HL-60/S4 treated with retinoic acid at 250 ng/mL for 4 days and 3 days (cell line): ENCODE results near the gene RALY.
"Not testable (repeated sequence)": the region's sequence is repeated elsewhere in the genome, so short reads cannot be mapped to it uniquely, and the experiment has no call there.

Experiments used
- in situ Hi-C: fragments of 300-500 bp; cut with MboI; formaldehyde crosslinking; loops from 2 replicates; pipeline ENCODE4 v1.7.0; 2022; ENCODE audit warnings: low sequenced_read_pairs

The RALY gene

DNA sequence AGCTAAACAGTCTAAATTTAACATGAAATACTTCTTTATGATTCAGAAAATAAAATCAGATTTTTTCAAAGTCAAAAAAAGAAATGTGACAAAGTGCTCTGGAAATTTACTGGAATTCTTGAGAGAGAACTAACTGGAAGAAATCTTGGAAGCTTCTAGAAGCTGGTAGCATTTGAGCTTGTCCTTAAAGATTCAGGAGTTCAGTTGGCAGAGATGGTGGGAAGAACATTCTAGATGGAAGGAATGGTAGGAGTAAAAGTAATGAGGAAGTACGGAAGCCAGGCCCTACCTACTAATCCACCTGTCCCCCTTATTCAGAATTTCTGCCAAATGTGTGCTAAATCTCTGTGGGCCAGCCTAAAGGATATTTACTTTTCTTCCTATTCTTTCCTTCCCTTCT, 21.2 kb downstream of the RALY start:
- in situ Hi-C loops = no loop called here

DNA sequence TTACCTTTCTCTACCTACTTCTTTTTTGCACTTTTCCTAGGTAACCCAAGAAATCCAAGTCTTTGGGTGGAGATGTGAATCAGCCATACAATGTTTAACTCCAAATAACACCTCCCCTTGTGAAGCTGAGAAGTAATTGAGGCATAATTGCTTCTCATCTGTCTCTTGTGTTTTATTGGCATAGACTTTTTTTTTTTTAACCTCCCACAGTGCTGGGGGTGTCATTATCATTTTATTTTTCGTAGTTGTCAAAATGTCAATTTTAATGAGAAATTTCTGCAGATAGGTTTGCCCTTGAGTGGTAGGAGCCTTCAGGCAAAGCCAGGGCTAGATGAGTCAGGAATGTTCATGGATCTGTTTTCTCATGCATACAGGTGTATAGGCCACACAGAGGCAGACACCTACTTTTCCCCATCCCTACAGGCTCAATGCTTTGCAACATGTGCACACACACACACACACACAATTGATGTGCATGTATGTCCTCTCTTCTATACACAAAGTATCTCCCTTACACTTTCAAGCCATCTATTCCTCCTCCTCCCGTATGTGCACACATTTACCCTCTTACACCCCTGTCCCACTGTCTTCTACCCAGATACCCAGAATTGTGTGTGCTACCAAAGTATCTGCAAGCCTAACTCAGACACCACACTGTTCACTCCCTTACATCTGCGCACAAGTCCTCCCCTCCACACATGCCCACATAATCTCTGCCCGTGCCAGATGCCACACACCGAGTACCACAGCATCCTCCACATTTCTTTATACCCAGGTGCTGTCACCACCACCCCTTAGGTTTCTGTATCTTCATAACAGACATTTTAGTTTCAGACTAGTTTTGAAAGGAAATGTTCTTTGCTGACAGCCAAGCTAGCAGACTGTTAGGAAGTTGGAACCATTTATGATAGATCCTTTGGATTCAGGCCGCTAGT, 22.0 kb downstream of the RALY start:
- in situ Hi-C loops = no loop called here

DNA sequence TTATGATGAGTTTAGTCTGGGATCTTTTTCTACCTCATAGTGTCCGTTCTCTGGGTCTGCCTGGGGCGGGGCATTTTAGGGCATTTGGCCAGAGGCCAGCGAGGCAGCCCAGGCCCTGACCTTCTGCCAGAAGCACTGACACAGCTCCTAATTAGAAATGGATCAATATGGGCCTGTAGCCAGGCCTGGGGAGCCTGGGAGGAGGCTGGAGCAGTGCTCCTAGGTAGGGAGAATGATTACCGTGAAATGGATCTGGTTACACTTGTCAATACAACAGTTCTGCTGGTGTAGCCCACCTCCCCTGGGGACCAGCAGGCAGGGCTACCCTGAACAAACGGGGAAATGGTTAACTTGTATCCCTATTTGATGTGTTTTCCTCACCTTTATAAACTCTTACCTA, 23.0 kb downstream of the RALY start:
- in situ Hi-C loops = no loop called here

DNA sequence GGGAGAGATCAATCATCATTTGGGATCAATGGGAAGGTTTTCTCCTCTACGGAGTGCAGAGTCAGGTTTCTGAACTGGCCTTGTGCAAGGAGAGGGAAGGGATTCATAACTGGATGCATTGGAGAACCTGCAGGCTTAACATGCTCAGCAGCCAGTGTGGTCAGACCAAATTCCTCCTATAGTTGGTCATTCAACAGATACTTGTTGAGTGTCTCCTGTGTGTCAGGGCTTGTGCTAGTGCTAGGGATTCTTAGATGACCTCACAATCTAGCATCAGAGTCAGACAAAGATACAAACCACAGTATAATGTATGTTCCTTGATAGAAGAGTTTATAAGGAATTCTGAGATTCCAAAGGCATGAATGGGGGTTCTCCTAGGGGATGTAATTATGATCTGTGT, 23.9 kb downstream of the RALY start:
- in situ Hi-C loops = no loop called here

DNA sequence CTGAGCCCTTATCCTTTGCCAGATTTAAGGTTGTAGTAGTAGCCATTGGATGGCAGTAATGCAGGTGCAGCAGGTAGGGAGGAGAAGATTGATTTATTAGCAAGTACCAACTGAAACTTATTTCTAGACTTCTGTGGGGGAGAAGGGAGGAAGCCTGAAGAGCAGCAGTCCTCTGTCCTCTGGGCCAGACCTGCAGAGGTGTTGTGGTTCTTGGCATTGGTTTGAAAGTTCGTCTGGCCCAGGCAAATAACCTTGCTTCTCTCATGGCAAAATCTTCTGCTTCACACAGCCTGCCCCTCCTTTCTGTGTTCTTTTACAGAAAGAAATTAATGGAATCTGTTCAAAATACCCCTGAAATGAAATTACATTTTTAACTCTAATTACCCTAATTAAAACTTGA, 24.5 kb downstream of the RALY start:
- in situ Hi-C loops = no loop called here

DNA sequence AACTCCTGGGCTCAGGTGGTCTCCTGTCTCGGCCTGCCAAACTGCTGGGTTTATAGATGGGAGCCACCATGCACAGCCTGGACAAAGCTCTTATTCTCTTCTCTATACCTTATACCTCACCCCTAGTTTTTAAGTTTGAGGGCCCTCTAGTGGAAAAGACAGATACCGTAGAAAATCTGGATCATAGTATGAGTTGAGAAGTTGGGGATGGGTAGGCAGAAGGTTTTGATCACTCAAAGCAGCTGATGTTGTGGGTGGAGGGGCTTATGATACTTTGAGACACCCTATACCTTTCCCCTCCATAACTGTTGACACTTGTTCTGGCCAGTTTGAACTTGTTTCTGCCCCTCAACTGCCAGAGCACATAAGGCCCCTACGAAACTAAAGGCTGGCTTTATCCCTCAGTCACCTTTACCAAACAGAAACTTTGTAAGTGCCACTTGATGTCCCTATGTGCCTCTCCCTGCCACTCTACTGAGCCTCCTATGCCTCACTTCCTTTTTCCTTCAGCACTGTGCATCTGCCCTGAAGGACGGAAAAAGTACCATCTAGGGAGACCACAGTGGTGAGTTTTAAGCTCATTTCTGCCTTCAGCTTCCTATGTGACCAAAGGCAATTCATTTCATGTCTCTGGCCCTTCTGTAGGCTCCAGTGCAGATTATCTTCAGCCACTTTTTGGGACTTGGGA, 28.6 kb downstream of the RALY start:
- in situ Hi-C loops = no loop called here

DNA sequence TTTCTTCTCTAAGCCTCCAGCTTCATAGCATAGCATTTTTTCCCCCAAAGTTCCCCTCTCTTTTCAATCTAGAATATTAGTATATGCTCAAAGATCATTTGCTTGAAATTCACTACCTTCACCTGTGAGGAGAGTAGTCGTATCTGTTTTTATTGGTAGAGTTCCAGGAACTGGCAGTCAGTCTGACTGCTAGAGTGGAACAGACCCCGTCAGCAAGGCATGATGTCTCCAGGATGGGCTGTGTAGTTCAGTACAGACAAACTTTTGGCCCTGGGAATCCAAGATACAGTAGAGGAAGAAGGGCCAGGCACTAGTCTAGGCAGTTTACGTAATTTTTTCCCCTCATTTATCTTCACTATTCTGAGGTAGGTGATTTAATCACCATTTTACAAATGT, 29.1 kb downstream of the RALY start:
- in situ Hi-C loops = no loop called here

DNA sequence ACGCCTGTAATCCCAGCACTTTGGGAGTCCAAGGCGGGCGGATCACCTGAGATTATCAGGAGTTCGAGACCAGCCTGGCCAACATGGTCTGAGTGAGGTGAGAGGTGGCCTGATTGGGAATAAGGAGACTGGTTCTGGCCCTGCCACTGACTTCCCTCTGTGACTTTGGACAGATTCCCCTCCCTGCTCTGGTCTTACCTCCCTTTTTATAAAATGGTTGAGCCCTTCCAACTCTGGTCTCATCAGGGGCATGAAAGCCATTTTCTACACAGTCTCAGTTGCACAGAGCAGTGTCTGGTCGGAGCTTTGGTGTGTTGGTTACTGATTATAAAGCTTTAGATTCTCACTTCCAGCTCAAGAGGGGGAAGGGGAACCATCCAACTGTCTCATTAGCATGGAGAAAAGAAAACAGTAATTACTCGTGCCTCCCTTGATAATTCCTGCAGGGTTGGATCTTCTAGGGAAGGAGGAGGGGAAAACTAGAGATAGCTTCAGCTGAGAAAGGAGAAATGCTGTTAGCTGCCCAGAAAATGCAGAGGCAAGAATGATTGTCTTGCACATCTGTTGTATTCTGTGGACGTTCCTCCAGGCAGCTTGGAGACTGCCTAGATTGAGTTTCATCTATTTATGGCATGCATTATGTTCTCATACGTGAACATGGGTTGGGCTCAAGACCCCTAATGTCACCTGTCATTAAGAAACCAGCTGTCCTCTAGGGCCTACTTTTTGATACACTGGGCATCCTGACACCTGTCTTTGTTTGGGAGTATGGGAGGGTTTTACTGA, 30.4 kb downstream of the RALY start:
- in situ Hi-C loops = no loop called here

DNA sequence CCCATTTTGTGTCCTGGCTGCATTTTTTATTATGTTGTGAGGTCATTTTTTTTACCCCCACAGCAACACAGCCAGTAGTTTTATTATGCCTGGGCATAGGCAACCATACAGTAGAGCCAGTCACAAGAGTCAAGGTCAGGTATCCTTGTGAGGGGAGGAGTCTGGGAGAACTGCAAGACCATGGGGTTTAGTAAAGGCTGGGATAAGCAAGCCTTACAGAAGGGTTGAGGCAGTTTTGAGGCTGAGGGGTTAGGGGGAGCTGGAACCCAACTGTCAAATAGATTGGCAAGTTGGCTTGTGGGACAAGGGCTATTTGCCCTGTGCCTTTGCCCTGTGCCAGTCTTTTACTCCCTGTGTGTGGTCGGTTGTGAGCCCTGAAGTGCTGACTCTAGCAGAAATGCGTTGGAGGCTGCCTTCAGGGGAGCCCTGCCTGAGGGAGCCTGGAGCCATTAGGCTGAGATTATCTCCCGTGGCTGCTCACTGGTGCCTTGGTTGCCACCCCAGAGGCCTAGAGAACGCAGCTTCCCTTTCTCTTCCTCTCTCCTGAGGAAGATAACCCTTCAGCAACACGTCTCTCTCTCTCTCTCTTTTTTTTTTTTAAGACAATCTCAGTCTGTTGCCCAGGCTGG, 31.1 kb downstream of the RALY start:
- in situ Hi-C loops = no loop called here

DNA sequence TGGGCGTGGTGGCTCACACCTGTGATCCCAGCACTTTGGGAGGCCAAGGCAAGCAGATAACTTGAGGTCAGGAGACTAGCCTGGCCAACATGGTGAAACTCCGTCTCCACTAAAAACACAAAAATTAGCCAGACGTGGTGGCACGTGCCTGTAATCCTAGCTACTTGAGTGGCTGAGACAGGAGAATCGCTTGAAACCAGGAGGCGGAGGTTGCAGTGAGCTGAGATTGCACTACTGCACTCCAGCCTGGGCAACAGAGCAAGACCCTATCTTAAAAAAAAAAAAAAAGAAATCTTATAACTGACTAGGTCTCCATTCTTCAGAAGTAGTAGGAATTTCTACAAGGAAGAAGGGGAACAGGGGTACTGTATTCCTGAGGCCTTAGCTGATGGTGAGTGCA, 34.3 kb downstream of the RALY start:
- in situ Hi-C loops = not testable (repeated sequence)

DNA sequence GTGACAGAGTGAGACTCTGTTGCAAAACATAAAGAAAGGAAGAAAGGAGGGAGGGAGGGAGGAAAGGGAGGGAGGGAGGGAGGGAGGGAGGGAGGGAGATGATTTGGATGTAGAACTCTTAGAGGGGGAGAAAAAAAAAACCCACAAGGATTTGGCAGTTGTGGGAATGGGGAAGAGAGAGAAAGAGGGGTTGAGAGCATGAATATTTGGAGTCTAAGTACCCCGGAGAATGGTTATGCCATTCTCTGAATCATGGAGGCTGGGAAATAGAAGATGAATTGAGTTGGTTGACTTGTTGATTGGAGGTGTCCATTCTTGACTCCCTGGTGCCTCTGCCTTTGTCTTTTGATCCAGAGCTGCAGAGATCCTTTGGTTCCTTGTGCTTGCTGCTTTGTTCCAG, 35.7 kb downstream of the RALY start:
- in situ Hi-C loops = no loop called here

DNA sequence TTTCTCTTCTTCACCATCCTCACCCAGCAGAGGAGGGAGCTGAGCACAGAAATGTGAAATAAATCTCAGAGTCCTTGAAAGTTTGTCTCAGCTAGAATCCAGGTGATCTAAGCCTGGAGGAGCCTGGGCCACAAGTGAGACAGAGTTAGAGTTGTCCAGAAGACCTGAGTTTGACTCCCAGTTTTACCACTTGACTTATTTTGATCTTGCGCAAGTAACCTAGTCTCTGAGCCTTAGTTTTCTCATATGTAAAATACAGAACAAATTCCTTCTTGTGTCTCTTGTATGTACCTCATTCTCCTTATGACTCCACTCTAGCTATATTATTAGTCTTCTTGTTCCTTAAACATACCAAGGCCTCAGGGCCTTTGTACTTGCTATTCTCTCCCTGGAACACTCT, 36.7 kb downstream of the RALY start:
- in situ Hi-C loops = no loop called here

DNA sequence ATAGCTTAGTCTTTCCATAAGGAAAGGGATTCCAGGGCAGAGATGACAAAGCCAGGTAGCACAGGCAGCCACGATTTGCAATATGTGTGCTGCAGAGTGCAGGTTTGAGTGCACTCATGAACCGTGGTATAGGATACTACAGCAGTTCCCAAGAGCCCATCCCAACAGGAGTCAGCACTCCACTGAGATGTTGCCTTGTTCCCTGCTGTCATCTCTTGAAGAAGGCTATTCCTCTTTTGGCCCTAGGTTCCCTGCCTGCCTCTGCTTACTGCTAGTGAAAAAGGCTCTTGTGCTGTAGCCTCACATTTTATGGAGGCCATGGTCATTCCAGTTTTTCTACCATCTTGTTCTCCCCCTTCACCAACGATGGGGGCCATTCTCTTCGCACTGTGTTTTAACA, 40.2 kb downstream of the RALY start:
- in situ Hi-C loops = no loop called here

DNA sequence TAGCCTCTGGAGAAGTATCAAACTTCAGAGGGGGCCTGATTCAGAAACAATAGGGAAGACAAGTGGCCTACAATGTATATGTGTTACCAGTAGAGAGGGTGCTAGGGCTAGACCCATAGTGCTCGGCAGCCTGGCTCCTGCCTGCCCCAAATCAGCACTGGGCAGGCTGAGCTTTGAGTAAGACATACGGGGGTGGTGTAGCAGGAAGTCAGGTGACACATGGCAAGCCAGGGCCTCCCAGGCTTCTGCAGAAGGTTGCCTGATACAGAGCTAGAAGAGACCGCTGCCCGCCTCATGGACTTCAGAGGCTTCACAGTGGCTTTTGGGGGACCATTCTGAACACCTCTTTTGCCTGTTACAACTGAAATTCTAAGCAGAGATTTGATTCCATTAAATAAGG, 43.4 kb downstream of the RALY start:
- in situ Hi-C loops = no loop called here

DNA sequence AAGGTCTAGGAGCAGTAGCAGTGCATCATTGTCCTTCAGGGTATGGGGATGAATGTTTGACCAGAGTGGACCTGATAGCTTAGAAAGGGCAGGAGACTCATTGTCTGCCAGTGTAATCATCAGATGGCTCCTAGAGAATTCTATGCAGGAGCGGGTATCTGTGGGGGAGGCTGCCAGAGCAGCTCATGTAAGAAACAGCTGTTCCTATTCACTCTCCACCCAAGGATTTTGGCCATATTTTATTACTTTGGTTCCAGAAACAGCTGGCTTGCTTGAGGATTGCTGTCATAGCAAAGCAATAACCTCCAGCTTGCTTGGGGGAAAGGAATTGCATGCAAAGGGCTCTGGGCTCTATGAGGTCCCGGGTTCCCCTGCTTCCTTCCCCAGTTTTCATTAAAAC, 44.1 kb downstream of the RALY start:
- in situ Hi-C loops = no loop called here

DNA sequence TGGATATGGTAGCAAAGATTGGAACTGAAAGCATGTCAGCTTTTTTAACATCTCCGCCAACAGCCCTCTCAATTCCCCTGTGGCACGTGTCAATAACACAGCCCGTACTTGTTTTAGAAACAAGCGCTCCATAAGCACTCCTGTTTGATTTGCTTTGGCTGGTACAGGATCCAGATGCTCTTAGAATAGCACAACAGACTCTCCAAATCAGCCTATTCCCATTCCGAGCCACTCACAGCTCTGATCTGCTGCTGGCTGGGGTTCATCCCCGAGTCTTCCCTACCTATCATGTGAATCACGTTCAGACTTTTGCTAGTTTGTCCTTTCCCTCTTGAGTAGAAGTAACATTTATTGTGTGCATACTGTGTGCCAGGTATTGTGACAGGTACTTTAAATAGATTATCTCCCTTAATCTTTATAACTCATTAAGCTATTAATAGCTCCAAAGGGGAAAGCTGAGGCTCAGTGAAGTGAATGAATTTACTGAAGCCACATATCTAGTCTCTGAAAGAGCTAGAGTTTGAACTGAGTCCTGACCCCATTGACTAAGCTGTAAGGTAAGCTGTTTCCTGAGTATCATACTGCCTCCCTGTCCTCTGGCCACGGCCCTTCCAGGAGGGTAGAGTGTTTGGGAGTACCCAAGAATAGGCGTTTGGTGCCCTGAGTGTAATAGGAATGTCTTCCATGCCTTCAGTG, 46.7 kb downstream of the RALY start:
- in situ Hi-C loops = no loop called here

DNA sequence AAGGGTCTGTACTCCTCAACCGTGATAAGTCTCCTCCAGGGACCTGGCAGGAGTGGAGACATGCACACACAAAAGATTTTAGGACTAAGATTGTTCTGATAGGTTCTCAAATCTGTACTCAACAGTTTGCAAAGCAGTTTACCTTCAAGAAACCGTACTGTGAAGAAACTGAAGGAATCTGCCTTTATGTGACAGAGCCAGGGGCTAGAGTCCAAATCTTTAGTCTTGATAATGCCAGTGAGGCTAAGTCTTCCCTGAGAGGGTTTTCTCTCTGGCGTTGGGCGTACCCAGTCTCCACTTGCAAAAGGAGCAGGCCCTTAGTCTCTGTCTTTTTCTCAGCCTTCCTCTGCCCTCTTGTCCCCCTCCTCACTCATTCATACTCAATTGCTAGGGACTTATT, 47.5 kb downstream of the RALY start:
- in situ Hi-C loops = no loop called here

DNA sequence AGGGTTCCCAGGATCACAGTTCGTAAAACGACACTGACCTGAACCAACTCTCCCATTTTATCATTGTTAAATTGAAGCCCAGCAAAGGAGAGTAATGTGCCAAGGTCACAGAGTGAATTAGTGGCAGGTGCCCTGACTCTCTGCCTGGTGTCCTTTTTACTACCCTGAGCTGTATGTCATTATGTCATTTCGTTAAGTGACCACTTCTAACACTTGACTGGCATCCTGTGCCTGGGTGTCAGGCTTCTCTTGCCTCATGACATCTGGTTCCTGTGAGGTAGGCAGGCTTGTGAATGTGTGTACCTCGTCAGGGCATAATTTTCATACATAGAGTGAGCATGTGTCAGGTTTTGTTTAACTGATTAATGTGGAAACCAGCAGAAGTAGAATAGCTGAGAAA, 48.6 kb downstream of the RALY start:
- in situ Hi-C loops = no loop called here

DNA sequence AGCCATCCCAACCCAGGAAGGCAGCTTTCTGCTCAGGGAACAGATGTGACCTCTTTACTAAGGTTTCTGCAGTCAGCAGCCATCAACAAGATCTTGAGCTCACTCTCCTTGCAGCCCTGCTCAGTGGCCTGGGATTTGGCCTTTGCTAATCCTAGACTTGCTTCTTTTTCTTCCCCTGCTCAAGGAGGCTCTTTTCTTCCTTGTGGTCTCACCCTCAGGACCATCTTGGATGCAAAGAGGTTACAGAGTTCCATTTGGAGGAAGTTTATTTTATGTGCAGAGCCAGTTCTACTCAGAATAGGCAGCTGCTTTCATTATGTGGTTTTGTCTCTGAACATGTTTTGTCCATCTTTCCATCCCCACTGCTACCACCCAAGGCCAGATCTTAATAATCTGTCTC, 49.3 kb downstream of the RALY start:
- in situ Hi-C loops = no loop called here

DNA sequence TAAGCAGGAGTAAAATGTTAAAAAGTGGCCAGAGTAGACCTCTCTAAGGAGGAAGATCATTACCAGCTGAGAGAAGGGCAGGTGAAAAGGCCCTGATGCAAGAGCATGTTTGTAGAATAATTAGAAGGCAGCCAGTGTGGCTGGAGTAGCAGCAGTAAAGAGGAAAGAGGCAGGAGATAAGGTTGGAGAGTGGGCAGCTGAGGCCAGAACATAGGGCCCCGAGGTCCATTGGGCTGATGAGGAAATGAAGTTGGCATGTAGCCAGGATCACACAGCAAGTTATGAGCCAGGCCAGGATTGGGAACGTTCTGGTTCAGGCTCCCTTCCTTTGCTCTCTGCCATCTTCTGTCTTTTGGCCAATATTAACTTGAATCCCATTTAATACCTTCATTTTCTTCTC, 51.6 kb downstream of the RALY start:
- in situ Hi-C loops = no loop called here
